Stimulated activated CD4-positive, alpha-beta T cell treated with anti-CD3 and anti-CD28 coated beads, Interleukin-4, amount 100 ng/mL, for 24 hours (primary cell): ENCODE measurements around the gene CAMTA1.
A peak's percentile ranks its signal among the peaks of the same experiment; 100 is the strongest.

Experiments
- DNase-seq: peaks from one replicate; pipeline ENCODE4 v3.0.0-alpha.2; 2020

The CAMTA1 gene

DNA sequence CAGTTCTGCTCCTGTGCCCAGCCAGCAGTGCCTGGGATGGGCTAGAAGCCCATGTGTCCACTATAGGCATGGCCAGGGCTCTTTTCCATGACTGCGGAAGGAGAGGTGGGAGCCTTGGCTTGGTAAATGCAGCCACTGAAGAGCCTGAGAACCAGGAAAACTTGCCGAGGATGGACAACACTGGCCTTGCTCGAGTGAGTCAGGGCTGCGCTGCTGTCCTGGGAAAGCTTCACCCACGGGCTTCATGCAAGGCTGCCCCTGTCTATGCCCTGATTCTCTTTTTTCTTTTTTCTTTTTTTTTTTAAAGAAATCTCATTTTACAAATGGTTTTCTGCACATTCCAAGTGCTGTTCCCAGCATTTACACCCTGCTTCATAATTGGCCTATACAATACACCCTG lies 156.5 kb downstream of the CAMTA1 start:
- no peak for DNase-seq

GRCh38 chr1:6942990-6943389 lies 157.7 kb downstream of the CAMTA1 start:
- no peak for DNase-seq

DNA sequence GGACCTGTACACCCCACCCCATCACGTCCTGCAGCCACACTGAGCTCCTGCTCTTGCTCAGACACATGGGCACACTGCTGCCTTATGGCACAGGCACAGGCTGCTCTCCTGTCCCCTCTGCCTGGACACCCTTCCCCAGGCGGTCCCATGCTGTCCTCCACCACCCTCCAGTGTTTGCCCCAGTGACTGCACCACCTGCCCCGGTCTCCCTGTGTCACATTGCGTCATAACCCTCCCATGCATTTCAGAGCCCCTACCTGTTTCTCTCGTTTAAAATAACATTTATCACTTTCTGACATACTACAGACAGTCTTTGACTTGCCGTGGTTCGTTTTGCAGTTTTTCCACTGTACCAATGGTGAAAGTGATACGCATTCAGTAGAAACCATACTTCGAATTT lies 159.2 kb downstream of the CAMTA1 start:
- no peak for DNase-seq

- DNase-seq: no peak
Observed at GRCh38 chr1:6947952-6948351, 162.7 kb downstream of the CAMTA1 start.

DNA sequence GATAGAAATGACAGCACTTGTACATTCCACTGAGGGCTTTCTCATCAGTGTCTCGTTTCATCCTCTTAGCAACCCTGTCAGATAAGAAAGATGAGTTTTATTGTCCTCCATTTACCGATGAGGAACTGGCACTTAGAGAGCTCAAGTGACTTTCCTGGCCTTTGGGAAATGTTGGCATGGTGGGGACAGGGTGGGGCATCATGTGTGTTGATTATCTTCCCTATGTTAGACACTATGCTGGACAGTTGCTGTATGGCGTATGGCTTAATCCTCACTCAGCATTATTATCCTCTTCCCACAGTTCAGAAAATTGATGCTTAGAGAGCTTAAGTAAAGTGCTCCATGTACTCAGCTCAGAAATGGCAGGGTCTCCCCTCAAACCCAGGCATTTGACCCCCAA lies 163.2 kb downstream of the CAMTA1 start:
- no peak for DNase-seq

DNA sequence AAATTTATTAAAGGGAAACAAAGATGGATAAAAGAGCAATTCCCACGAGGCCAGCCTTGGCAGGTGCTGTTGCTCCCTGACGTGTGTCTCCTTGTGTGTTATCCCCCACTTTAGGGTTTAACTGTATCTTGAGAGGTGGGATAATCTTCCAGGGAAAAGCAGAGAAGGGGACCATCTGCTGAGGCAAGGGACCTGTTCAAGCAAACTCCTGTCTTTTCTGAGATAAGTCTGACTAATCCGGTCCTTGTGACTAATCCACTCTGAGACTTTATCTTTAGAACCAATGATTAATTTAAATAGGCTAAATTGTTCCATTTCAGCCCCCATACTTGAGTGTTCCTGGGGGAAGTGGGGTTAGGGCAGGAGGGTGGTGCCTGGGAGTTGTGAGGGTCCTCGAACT lies 163.6 kb downstream of the CAMTA1 start:
- no peak for DNase-seq

- DNase-seq: no peak
Observed at GRCh38 chr1:6950001-6950765, 164.9 kb downstream of the CAMTA1 start.

- no peak for DNase-seq
Observed at GRCh38 chr1:6951536-6951935, 166.3 kb downstream of the CAMTA1 start.

DNA sequence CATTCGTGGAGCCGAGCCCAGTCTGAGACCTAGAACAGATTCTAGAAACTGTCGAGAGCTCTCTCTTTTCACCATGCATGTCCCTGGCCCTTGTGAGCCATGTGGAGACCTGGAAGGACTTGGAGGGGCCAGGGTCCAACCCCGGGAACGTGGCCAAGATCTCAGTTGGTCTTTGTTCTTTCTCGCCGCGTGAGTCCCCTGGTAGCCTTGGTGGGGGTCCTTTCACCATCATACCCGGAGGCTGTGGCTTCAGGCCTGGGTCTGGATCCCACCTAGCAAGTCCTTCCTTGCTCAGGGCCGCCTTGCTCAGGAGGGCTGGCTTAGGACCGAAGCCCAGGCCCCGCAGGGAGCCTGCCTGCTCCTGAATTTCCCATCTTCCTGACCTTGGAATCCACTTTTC lies 168.0 kb downstream of the CAMTA1 start:
- no peak for DNase-seq

DNA sequence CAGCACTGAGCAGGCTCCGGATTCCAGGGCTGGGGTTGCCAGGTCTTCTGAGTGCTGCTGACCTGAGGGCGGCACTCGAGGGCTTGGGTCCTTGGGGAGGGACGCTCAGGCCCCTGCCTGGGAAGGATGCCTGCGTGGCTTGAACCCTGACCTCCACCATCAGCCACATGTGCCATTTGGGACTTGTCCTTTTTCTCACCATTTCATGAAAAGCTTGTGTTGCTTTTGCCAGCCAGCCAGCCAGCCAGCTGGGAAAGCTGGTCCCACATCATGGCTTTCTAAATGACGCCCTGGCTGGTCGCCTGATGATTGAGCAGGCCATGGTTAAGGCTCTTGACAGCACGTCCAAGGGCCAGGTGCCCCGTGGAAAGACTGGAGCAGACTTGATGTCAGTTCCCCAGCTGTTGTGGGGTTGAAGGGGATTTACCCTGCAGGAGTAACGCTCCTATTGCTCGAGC lies 168.7 kb downstream of the CAMTA1 start:
- no peak for DNase-seq

GRCh38 chr1:6954591-6954990 lies 169.3 kb downstream of the CAMTA1 start:
- no peak for DNase-seq

- no peak for DNase-seq
Observed at GRCh38 chr1:6955357-6956094, 170.3 kb downstream of the CAMTA1 start.

- no peak for DNase-seq
Observed at GRCh38 chr1:6956488-6957159, 171.4 kb downstream of the CAMTA1 start.

DNA sequence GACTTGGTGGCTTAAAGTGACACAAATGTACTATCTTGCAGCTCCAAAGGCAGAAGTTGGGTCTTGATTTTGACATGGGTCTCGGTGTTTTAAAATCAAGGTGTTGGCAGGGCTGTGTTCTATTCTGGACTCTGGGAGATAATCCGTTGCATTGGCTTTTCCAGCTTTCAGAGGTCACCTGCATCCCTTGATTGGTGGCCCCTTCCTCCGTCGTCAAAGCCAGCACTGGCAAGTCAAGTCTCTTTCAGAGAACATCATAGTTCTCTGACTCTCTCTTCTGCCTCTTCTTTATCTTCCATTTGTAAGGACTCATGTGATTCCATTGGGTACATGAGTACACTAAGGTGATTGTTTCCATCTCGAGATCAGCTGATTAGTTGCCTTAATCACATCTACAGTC lies 172.1 kb downstream of the CAMTA1 start:
- DNase-seq: no peak

- DNase-seq: no peak
Observed at GRCh38 chr1:6958407-6959030, 173.3 kb downstream of the CAMTA1 start.

GRCh38 chr1:6959491-6959890 lies 174.2 kb downstream of the CAMTA1 start:
- no peak for DNase-seq

DNA sequence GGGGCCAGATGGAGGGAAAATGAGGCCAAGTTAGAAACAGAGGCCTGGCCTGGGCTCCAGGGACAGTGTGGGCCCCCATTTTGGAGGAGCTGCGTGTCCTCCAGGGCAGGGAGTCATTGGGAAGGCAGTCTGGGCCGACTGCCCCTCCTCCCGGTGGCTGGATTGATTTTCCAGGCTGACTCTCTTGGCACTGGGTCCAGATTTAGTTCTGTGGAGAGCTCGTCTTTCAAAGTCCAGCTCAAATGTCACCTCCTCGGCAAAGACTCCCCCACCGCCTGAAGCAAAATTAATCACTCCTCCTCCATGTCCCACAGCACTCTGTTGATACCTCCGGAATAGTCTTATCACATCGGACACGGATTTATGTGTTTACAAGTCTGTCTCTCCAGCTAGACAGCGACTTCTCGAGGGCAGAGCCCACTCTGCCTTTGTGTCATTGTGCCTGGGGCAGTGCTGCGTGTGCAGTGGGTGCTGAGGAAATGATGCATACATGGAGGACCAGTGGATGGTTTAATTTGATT lies 175.1 kb downstream of the CAMTA1 start:
- DNase-seq: no peak

DNA sequence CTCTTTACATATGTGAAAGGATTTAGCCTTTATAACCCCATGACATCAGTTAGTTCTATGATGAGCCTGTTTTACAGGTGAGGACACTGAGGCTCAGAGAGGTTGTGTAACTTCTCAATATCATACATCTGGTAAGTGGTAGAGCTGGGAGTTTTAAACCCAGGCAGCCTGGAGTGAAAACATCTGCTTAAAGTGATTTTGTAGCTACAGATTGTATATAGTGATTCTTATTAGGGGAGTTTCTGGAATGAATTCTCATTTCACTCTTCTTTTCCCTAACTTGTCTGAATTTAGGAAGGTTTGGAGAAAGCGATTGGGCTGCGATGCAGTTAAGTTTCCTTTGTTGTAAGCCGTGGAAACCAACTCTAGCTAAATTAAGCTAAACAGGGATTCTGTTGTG lies 175.6 kb downstream of the CAMTA1 start:
- DNase-seq: no peak

DNA sequence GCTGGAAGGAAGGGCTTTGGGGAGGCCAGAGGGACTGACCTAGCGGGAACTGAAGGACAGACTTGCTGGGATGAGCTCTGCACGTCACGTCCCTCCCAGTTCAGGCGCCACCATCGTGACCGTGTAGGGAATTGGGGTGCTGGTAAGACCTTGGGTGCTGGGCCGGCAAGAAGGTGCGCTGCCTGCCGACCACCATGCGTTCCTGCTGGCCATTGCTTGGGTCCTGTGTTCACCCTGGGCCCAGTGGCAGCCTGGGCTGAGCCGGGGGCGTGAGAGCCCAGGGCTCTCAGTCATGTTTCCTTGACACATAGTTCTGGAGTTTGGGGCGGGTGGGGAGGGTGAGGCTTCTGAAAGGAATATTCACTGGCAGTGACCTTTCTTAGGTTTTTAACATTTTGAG lies 176.0 kb downstream of the CAMTA1 start:
- no peak for DNase-seq

DNA sequence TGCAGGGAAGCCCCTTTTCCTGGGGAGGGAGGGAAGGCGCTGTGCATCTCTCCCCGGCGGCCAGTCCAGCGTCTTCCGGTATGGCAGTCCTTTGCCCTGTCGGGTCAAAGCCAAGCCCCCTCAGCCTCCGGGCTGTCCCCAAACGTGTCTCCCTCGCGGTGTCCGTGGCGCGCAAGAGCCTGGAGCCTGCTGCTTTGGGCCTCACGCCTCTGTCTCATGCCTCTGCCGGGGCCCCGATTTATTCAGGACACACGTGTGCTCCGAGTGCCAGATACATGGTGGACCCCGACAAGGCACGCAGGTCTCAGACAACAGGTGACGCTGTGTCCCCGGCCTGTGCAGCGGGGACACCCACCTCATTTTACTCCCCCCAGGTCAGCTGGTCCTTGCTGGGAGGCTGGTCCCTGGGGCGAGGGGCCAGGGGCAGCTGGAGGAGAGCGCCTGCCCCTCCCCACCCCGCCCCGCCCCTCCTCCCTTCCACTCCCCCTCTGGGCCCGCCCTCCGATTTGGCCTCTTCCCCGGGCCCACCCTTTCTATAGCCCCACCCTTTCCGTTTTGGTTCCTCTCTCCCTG lies 176.7 kb downstream of the CAMTA1 start:
- no peak for DNase-seq

- DNase-seq: peak; percentile 23
Observed at GRCh38 chr1:6962478-6962995, 177.3 kb downstream of the CAMTA1 start.
